ENCODE results near the gene ATG16L1.

DNA sequence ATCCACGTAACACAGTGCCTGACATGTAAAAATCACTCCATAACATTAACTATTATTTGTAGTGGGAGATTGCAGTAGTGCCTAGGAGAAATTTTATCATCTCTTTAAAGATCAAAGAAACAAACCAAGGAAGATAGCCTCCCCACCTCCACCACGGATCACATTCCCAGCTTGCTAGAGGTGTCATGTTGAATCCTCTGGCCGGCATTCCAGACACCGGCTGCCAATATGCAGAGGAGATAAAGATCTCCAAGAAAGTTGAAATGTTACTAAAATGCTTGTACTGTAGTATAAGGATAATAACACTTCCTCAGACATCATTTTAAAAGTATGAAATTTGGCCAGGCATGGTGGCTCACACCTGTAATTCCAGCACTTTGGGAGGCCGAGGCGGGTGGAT is 6.1 kb upstream of the ATG16L1 start:
- TF ChIP-seq GATA2 (IDR thresholded peaks at IDR 0.05; ENCODE audit: low read depth, low read length) (no peak), GATA3 (IDR thresholded peaks at IDR 0.05; ENCODE audit: low read depth, low read length) (no peak)
